DND-41 (cell line): ENCODE data around the gene OR4N2.
"Not testable (repeated sequence)": the region's sequence is repeated elsewhere in the genome, so short reads cannot be mapped to it uniquely, and the experiment has no call there.

Experiments
- ATAC-seq: fragments of 200-7000 bp; cut with Tn5 transposase; 3 replicates; pipeline ENCODE4 v1.9.1; 2021; ENCODE audit warnings: low read depth; ENCODE audit not compliant: insufficient read depth
- DNase-seq: peaks from one replicate; pipeline ENCODE4 v3.0.0-alpha.2; 2020
- H2AFZ ChIP-seq: 2 replicates; pipeline ENCODE4 v1.6.0; 2012; ENCODE audit warnings: low read depth, low read length
- H3K27ac ChIP-seq: 2 replicates; pipeline ENCODE4 v1.5.1; 2012; ENCODE audit warnings: low read length, inconsistent platforms
- H3K27me3 ChIP-seq: fragments of 200-600 bp; sonication (generic); 2 replicates; pipeline ENCODE4 v1.6.0; 2012; ENCODE audit warnings: low read length, mild to moderate bottlenecking, inconsistent platforms; ENCODE audit not compliant: insufficient read depth, poor library complexity
- H3K36me3 ChIP-seq: 2 replicates; pipeline ENCODE4 v1.5.1; 2012; ENCODE audit warnings: low read length, inconsistent platforms; ENCODE audit not compliant: insufficient read depth
- H3K4me1 ChIP-seq: 2 replicates; pipeline ENCODE4 v1.5.1; 2012; ENCODE audit warnings: mild to moderate bottlenecking, low read length; ENCODE audit not compliant: insufficient read depth
- H3K4me2 ChIP-seq: 2 replicates; pipeline ENCODE4 v1.6.0; 2012; ENCODE audit warnings: mild to moderate bottlenecking, moderate library complexity, low read length, inconsistent platforms; ENCODE audit not compliant: insufficient read depth
- H3K4me3 ChIP-seq, 2 experiments: fragments of 200-600 bp in 1 of 2; shearing (Covaris generic) in 1 of 2; 2 replicates each; pipeline ENCODE4 v1.5.1; 2012 to 2016; ENCODE audit warnings: inconsistent platforms in 2 of 2, low read length in 2 of 2, mild to moderate bottlenecking in 2 of 2, low read depth in 1 of 2, moderate library complexity in 1 of 2
- H3K79me2 ChIP-seq: 2 replicates; pipeline ENCODE4 v1.6.0; 2012; ENCODE audit warnings: low read length, inconsistent platforms; ENCODE audit not compliant: insufficient read depth
- H3K9ac ChIP-seq: 2 replicates; pipeline ENCODE4 v1.6.0; 2012; ENCODE audit warnings: low read depth, mild to moderate bottlenecking, inconsistent platforms, low read length, moderate library complexity
- H3K9me3 ChIP-seq: 2 replicates; pipeline ENCODE4 v1.5.1; 2012; ENCODE audit warnings: low read length, moderate library complexity, mild to moderate bottlenecking, inconsistent platforms; ENCODE audit not compliant: insufficient read depth, severe bottlenecking
- H4K20me1 ChIP-seq: 2 replicates; pipeline ENCODE4 v1.6.0; 2012; ENCODE audit warnings: low read length; ENCODE audit not compliant: insufficient read depth
- EZH2 ChIP-seq: IDR thresholded peaks from 3 replicates; pipeline ENCODE4 v1.6.1; 2012; ENCODE audit warnings: borderline replicate concordance, low read depth, mild to moderate bottlenecking, moderate library complexity, low read length, inconsistent platforms; ENCODE audit not compliant: severe bottlenecking
- TF ChIP-seq, protein P1 (sequence below): IDR thresholded peaks from 2 replicates; pipeline ENCODE4 v1.5.1; 2012; ENCODE audit warnings: borderline replicate concordance, low read length, moderate library complexity, mild to moderate bottlenecking; ENCODE audit not compliant: poor library complexity, severe bottlenecking; ENCODE audit errors: extremely low read depth

The OR4N2 gene

DNA sequence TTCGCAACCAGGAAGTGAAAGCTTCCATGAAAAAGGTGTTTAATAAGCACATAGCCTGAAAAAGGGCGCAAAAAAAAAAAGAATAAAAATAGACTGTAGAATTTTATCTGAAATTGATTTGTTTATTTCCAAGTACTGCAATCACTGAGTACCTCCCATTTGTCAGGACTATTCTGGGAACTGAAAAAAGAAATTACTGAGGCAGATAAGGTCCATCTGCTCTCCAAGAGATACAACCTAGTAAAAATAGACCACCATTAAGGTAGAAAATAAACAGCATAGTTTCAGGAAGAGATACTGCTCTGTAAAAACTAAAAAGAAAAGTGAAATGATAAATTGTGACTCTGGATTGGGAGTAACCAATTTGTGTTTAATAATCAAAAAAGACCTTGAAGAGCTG, 24.7 kb downstream of the OR4N2 start:
- Histone ChIP-seq H3K4me3 (no peak overlapping the region), H3K36me3 (no peaks in the 10 kb centered on the region), H3K4me2 (no peak overlapping the region), H3K9ac (no peak overlapping the region), H2AFZ (no peak overlapping the region), H3K4me1 (no peaks in the 10 kb centered on the region), H3K9me3 (no peaks in the 10 kb centered on the region), H3K27ac (no peak overlapping the region), H3K79me2 (no peaks in the 10 kb centered on the region), H4K20me1 (no peaks in the 10 kb centered on the region), H3K27me3 (no peaks in the 10 kb centered on the region)
- TF ChIP-seq, protein P1, sequence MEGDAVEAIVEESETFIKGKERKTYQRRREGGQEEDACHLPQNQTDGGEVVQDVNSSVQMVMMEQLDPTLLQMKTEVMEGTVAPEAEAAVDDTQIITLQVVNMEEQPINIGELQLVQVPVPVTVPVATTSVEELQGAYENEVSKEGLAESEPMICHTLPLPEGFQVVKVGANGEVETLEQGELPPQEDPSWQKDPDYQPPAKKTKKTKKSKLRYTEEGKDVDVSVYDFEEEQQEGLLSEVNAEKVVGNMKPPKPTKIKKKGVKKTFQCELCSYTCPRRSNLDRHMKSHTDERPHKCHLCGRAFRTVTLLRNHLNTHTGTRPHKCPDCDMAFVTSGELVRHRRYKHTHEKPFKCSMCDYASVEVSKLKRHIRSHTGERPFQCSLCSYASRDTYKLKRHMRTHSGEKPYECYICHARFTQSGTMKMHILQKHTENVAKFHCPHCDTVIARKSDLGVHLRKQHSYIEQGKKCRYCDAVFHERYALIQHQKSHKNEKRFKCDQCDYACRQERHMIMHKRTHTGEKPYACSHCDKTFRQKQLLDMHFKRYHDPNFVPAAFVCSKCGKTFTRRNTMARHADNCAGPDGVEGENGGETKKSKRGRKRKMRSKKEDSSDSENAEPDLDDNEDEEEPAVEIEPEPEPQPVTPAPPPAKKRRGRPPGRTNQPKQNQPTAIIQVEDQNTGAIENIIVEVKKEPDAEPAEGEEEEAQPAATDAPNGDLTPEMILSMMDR: no peak
- TF ChIP-seq EZH2: no peak
- ATAC-seq (no peak), DNase-seq (no peak)

DNA sequence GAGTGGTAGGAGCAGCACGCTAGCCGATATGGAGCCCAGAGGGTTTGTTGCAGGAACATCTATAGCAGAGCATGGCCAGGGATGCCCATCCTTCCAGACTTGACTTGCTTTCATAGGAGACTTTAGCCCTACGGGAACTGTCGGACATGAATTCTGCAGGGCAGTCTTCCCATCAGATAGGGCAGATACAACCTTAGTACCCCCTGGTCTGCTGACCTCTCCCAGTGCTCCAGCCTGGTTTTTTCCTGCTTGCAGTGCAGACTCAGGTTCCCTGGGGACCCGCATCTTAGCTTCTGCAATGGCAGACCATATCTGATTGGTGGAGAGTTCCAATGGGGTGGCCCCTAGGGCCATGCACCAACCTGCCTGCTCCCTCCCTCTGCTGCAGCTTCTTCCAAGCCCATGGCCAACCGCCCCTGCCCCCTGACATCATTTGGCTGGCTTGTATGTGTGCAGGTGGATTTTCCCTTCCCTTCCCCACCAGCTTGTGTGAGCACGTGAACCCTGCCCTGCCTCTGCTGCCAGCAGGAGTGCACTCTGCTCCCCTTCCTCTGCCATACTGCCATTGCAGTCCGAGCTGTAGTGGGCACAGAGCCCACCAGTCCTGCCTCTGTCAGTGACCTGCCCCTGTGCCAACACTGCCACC, 30.8 kb downstream of the OR4N2 start:
- not testable (repeated sequence) for H3K4me2 ChIP-seq, H3K4me3 ChIP-seq, ATAC-seq, H3K9me3 ChIP-seq, H3K4me1 ChIP-seq, H2AFZ ChIP-seq, H4K20me1 ChIP-seq, H3K27ac ChIP-seq, H3K36me3 ChIP-seq, H3K27me3 ChIP-seq, H3K9ac ChIP-seq, DNase-seq, H3K79me2 ChIP-seq

DNA sequence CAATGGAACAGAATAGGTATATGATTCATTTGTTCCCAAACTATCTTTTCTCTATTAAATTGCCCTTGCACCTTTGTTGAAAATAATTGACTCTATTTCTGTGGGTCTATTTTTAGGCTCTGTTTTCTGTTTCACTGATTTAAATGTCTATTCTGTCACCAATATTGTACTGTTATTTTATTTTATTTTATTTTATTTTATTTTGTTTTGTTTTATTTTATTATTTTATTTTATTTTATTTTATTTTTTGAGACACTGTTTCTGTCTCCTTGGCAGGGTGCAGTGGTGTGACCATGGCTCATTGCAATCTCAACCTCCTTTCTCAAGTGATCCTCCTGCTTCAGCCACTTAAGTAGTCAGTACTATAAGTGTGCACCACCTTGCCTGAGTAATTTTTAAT, 34.9 kb downstream of the OR4N2 start:
- H3K9ac ChIP-seq: no peak overlapping the region
- H2AFZ ChIP-seq: no peak overlapping the region
- H3K9me3 ChIP-seq: no peaks in the 10 kb centered on the region
- H3K27ac ChIP-seq: no peak overlapping the region
- H3K4me2 ChIP-seq: no peak overlapping the region
- no peaks in the 10 kb centered on the region for H3K79me2 ChIP-seq
- H3K4me3 ChIP-seq: no peak overlapping the region
- ATAC-seq (no peak), DNase-seq (no peak)
- no peaks in the 10 kb centered on the region for H3K36me3 ChIP-seq
- H3K4me1 ChIP-seq: peaks cover 2% of the 10 kb centered on the region
- H3K27me3 ChIP-seq: no peaks in the 10 kb centered on the region
- TF ChIP-seq, protein P1: no peak
- TF ChIP-seq EZH2: no peak
- no peaks in the 10 kb centered on the region for H4K20me1 ChIP-seq

DNA sequence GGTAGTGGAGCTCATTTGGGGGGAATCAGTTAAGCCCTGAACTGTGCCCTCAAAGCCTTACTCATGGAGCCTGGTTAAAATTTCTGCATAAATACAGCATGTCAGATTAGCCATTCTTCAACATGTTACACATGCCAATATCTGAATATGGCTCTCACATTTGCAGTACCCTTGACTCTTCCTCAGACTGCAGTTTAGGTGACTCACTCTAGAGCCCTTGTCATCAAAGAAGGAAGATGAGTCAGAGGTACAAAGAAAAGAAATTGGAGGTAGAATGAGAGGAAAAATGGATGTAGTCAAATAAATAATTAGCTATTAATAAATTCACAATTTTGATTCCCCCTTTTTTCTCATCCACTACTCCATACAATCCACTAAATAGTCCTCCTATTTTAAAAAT, 47.8 kb downstream of the OR4N2 start:
- Histone ChIP-seq H4K20me1 (no peaks in the 10 kb centered on the region), H3K9ac (no peak overlapping the region), H3K79me2 (no peaks in the 10 kb centered on the region), H3K4me2 (no peak overlapping the region), H3K27ac (no peak overlapping the region), H3K36me3 (no peaks in the 10 kb centered on the region), H3K9me3 (no peaks in the 10 kb centered on the region), H3K27me3 (no peaks in the 10 kb centered on the region), H3K4me1 (no peaks in the 10 kb centered on the region), H3K4me3 (no peak overlapping the region), H2AFZ (no peak overlapping the region)
- ATAC-seq (no peak), DNase-seq (no peak)
- TF ChIP-seq, protein P1: no peak
- TF ChIP-seq EZH2: no peak

DNA sequence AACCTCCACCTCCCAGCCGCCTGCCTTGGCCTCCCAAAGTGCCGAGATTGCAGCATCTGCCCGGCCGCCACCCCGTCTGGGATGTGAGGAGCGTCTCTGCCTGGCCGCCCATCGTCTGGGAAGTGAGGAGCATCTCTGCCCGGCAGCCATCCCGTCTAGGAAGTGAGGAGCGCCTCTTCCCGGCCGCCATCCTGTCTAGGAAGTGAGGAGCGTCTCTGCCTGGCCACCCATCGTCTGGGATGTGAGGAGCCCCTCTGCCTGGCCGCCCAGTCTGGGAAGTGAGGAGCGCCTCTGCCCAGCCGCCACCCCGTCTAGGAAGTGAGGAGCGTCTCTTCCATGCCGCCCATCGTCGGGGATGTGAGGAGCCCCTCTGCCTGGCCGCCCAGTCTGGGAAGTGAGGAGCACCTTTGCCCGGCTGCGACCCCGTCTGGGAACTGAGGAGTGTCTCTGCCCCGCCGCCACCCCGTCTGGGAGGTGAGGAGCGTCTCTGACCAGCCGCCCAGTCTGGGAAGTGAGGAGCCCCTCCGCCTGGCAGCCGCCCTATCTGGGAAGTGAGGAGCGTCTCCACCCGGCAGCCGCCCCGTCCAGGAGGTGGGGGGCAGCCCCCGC, 62.6 kb downstream of the OR4N2 start:
- not testable (repeated sequence) for H3K79me2 ChIP-seq, H3K36me3 ChIP-seq, H4K20me1 ChIP-seq, H3K4me1 ChIP-seq, H3K9me3 ChIP-seq, DNase-seq, H3K9ac ChIP-seq, ATAC-seq, H3K27ac ChIP-seq, H2AFZ ChIP-seq, H3K4me3 ChIP-seq, H3K27me3 ChIP-seq, H3K4me2 ChIP-seq
